ENCODE data around the gene GDE1.

The GDE1 gene

DNA sequence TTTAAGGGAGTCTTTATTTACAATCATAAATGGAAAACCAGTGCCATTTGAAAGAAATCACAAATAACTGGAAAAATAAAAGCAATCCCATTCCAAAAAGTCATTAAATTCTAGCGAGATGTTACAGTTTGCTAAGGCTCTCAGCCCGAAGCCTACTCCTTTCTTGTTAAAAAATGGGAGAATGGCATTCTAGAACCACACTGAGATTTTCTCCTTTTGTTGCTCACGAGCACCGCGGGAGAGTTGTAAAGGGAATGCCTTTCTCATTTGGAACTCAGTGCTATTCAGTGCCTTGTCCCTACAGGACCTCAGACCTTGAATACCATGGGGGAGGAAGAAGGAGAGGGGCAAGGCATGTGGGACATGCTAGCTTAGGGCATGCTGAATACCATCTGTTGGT lies 36.3 kb downstream of the GDE1 start:
- no peak for DNase-seq

- DNase-seq = no peak
These were observed 37.8 kb downstream of the GDE1 start for GRCh38 chr16:19484096-19484495.

DNA sequence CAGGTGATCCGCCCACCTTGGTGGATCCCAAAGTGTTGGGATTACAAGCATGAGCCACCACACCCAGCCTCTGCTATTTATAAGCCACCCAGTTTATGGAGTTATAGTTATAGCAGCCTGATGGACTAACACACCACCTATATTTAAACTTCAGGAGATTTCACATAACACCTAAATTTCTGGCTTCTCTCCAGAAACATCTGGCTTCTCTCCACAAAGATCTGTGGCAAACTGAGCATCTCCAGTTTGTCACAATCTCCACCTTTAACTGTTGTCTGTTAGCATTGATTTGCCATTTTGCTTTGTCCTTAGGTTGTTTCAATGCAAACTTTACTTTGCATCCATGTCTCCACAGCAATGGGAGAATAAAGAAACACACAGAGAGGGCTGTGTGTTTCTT lies 39.6 kb downstream of the GDE1 start:
- DNase-seq = no peak

DNA sequence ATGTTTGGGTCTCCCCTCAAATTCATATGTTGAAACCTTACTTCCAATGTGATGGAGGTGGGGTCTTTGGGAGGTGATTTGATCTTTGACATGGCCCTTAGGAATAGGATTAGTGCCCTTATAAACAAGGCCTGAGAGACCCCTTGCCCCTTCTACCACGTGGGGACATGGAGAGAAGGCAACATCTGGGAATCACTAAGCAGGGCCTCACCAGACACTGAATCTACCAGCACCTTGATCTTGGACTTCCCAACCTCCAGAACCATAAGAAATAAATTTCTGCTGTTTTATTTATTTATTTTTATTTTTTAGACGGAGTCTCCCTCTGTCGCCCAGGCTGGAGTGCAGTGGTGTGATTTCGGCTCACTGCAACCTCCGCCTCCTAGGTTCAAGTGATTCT lies 40.1 kb downstream of the GDE1 start:
- DNase-seq = no peak

- DNase-seq = no peak
These were observed 40.6 kb downstream of the GDE1 start for GRCh38 chr16:19481296-19481695.

DNA sequence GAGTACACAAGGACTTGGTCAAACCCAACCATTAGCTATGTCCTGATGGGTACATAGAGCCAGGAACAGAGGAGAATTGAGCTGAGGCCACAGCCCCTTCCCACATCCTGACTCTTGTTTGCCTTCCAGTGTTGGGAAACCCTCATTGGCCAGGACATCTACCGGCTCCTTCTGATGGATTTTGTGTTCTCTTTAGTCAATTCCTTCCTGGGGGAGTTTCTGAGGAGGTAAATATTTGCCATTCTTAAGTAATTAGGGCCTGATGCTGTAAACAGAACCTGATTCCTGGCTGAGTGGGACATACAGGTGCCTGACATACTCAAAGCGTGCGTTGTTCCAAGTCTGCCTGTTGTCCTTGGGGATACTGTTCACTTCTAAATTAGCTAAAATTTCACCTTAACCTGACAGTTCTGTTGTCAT lies 42.6 kb downstream of the GDE1 start:
- no peak for DNase-seq

GRCh38 chr16:19478505-19478904 lies 43.4 kb downstream of the GDE1 start:
- no peak for DNase-seq

GRCh38 chr16:19474617-19475016 lies 47.3 kb downstream of the GDE1 start:
- DNase-seq = no peak

GRCh38 chr16:19472482-19472881 lies 49.4 kb downstream of the GDE1 start:
- no peak for DNase-seq

GRCh38 chr16:19468300-19468699 lies 53.6 kb downstream of the GDE1 start:
- no peak for DNase-seq

- no peak for DNase-seq
These were observed 58.2 kb downstream of the GDE1 start for GRCh38 chr16:19463468-19464315.

- no peak for DNase-seq
These were observed 61.5 kb downstream of the GDE1 start for GRCh38 chr16:19460397-19460796.

DNA sequence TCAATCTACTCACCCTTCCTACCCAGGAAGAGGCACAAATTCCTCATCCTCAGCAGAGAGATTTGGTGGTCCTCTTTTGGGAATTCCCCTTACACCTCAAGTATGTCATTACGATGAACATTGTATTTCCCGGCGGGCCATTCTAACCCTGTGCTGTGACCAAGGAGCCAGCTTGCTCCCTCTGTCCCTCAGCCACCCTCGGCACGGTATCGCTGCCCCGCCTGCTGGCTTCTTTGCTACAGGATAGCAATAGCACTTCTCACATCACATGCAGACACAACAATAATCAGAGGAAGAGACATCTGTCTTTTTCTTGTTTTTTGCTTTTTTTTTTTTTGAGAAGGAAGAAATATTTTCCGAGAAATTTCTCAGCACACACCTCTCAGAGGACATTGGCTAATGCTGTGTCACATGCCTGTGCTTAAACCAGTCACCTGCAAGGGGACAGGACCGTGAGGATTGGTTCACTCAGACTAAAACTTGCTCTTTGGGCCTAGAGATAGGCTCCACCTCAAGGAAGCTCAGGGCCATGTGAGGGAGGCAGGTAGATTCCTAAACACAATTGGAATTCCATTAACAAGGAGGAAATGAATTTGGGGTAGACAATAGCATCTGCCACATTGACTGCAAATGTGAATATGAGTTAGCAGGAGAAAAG lies 63.0 kb downstream of the GDE1 start:
- DNase-seq = no peak
